Dedifferentiated amniotic fluid mesenchymal stem cell (primary cell): ENCODE measurements around the gene TBXAS1.

Source experiments
- DNase-seq: peaks from one replicate; pipeline ENCODE4 v3.0.0-alpha.2; 2016; ENCODE audit errors: extremely low spot score

TBXAS1 gene

GRCh38 chr7:139946533-139946932, 117.5 kb downstream of the TBXAS1 start:
- no peak for DNase-seq

GRCh38 chr7:139947021-139947420, 118.0 kb downstream of the TBXAS1 start:
- DNase-seq, result no peak

- no peak for DNase-seq
These were observed 119.1 kb downstream of the TBXAS1 start for GRCh38 chr7:139948167-139948566.

- DNase-seq, result no peak
These were observed 119.7 kb downstream of the TBXAS1 start for GRCh38 chr7:139948587-139949335.

- no peak for DNase-seq
These were observed 120.6 kb downstream of the TBXAS1 start for GRCh38 chr7:139949629-139950028.

- no peak for DNase-seq
These were observed 121.9 kb downstream of the TBXAS1 start for GRCh38 chr7:139950881-139951525.

GRCh38 chr7:139953229-139953628, 124.2 kb downstream of the TBXAS1 start:
- DNase-seq, result no peak

- DNase-seq, result no peak
These were observed 126.2 kb downstream of the TBXAS1 start for GRCh38 chr7:139955109-139955820.

GRCh38 chr7:139958599-139959284, 129.7 kb downstream of the TBXAS1 start:
- DNase-seq, result peak; percentile 60

- DNase-seq, result no peak
These were observed 130.2 kb downstream of the TBXAS1 start for GRCh38 chr7:139959285-139959628.

- DNase-seq, result no peak
These were observed 130.7 kb downstream of the TBXAS1 start for GRCh38 chr7:139959718-139960117.

- no peak for DNase-seq
These were observed 131.1 kb downstream of the TBXAS1 start for GRCh38 chr7:139960157-139960556.

- no peak for DNase-seq
These were observed 137.0 kb downstream of the TBXAS1 start for GRCh38 chr7:139965942-139966628.

GRCh38 chr7:139966949-139967348, 137.9 kb downstream of the TBXAS1 start:
- no peak for DNase-seq

GRCh38 chr7:139968931-139969330, 139.9 kb downstream of the TBXAS1 start:
- no peak for DNase-seq

- DNase-seq, result no peak
These were observed 143.0 kb downstream of the TBXAS1 start for GRCh38 chr7:139972029-139972428.

GRCh38 chr7:139973101-139974050, 144.3 kb downstream of the TBXAS1 start:
- DNase-seq, result no peak

GRCh38 chr7:139974179-139974811, 145.2 kb downstream of the TBXAS1 start:
- no peak for DNase-seq

GRCh38 chr7:139976055-139976837, 147.2 kb downstream of the TBXAS1 start:
- DNase-seq, result no peak
